Astrocyte (in vitro differentiated cells and primary cell): ENCODE data around the gene NUP214. TPM values are rescaled to one million over a fixed set of nuclear protein-coding genes. Genes with fewer than 3 reads are reported as not detected.
"Not testable (repeated sequence)": the region's sequence is repeated elsewhere in the genome, so short reads cannot be mapped to it uniquely, and the experiment has no call there.

Source experiments
- DNase-seq: peaks from one replicate; pipeline ENCODE4 v3.0.0-alpha.2; 2010; ENCODE audit warnings: low read depth
- FAIRE-seq: peaks from 2 replicates; lab custom pipeline; 2011; peaks lifted over from hg19 to GRCh38; lab: Jason Lieb, UNC
- H2AFZ ChIP-seq: 2 replicates; pipeline ENCODE4 v1.6.0; 2012; ENCODE audit warnings: low read depth, low read length, inconsistent platforms
- H3K27ac ChIP-seq: 2 replicates; pipeline ENCODE4 v1.5.1; 2011; ENCODE audit warnings: low read depth, low read length, inconsistent platforms
- H3K27me3 ChIP-seq: 2 replicates; pipeline ENCODE4 v1.6.0; 2011; ENCODE audit warnings: low read length, inconsistent platforms; ENCODE audit not compliant: insufficient read depth
- H3K36me3 ChIP-seq: 2 replicates; pipeline ENCODE4 v1.5.1; 2011; ENCODE audit warnings: low read length, inconsistent platforms; ENCODE audit not compliant: insufficient read depth
- H3K4me1 ChIP-seq: 2 replicates; pipeline ENCODE4 v1.5.1; 2011; ENCODE audit warnings: low read length, inconsistent platforms; ENCODE audit not compliant: insufficient read depth
- H3K4me2 ChIP-seq: 2 replicates; pipeline ENCODE4 v1.6.0; 2012; ENCODE audit warnings: low read length, inconsistent platforms
- H3K4me3 ChIP-seq: 2 replicates; pipeline ENCODE4 v1.5.1; 2011; ENCODE audit warnings: low read depth, mild to moderate bottlenecking, low read length, inconsistent platforms; ENCODE audit not compliant: insufficient read depth
- H3K79me2 ChIP-seq: 2 replicates; pipeline ENCODE4 v1.6.0; 2012; ENCODE audit warnings: mild to moderate bottlenecking, low read length, inconsistent platforms; ENCODE audit not compliant: insufficient read depth
- H3K9ac ChIP-seq: 2 replicates; pipeline ENCODE4 v1.6.0; 2012; ENCODE audit warnings: mild to moderate bottlenecking, low read length, inconsistent platforms
- H3K9me3 ChIP-seq: 2 replicates; pipeline ENCODE4 v1.5.1; 2012; ENCODE audit warnings: low read depth, mild to moderate bottlenecking, low read length, inconsistent platforms; ENCODE audit not compliant: insufficient read depth
- H4K20me1 ChIP-seq: 2 replicates; pipeline ENCODE4 v1.6.0; 2012; ENCODE audit warnings: low read length, inconsistent platforms; ENCODE audit not compliant: insufficient read depth
- H3K27ac Mint-ChIP-seq: one replicate; pipeline ENCODE4 v1.8.0; 2021; ENCODE audit warnings: mild to moderate bottlenecking, mixed read lengths; ENCODE audit not compliant: unreplicated experiment
- H3K27me3 Mint-ChIP-seq: one replicate; pipeline ENCODE4 v1.8.0; 2021; ENCODE audit warnings: low read depth, mixed read lengths; ENCODE audit not compliant: unreplicated experiment
- H3K36me3 Mint-ChIP-seq: one replicate; pipeline ENCODE4 v1.8.0; 2021; ENCODE audit warnings: low read depth, mixed read lengths; ENCODE audit not compliant: unreplicated experiment
- H3K4me1 Mint-ChIP-seq: one replicate; pipeline ENCODE4 v1.8.0; 2021; ENCODE audit warnings: low read depth, mixed read lengths; ENCODE audit not compliant: unreplicated experiment
- H3K4me3 Mint-ChIP-seq: one replicate; pipeline ENCODE4 v1.8.0; 2021; ENCODE audit warnings: mild to moderate bottlenecking, moderate library complexity, mixed read lengths; ENCODE audit not compliant: unreplicated experiment
- H3K9me3 Mint-ChIP-seq: one replicate; pipeline ENCODE4 v1.8.0; 2021; ENCODE audit warnings: mild to moderate bottlenecking, mixed read lengths; ENCODE audit not compliant: unreplicated experiment
- EZH2 ChIP-seq: IDR thresholded peaks from 2 replicates; pipeline ENCODE4 v1.6.1; 2012; ENCODE audit warnings: mild to moderate bottlenecking, low read length, inconsistent platforms; ENCODE audit not compliant: insufficient read depth
- total RNA-seq: library from RNA; stranded (reverse); gene quantifications from 2 replicates; pipeline ENCODE4 v1.2.1, GENCODE V29; 2021
- TF ChIP-seq, protein P1 (sequence below): IDR thresholded peaks from 2 replicates; pipeline ENCODE4 v1.5.1; 2011; ENCODE audit warnings: low read depth, mild to moderate bottlenecking, inconsistent platforms, low read length, moderate library complexity; ENCODE audit not compliant: insufficient read depth

The NUP214 gene
- total RNA-seq, 1 donor from 2014 or later: 30.5 TPM

DNA sequence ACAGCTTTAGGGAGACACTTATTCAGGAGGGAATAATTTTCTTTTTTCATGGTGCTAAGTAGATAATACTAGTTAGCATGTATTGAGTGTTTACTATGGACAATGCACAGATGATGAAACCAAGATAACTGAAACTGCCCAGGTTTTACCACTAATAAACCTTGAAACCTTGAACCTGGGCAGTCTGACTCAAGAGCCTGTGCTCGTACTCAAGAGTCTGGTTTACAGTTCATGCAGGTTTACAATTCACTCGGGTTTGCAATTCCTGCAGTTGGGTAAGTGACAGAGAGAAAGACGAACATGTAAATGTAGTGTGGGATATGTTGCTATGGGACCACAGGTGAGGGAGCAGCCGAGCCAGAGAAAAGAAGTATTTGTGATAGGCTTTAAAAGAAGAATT, 28.2 kb downstream of the NUP214 start:
- no peak overlapping the region for H3K27ac ChIP-seq
- H3K9me3 ChIP-seq: no peaks in the 10 kb centered on the region
- DNase-seq (no peak), FAIRE-seq (no peak)
- no peaks in the 10 kb centered on the region for H3K27me3 ChIP-seq
- peaks cover 18% of the 10 kb centered on the region for H4K20me1 ChIP-seq
- no peak overlapping the region for H3K4me2 ChIP-seq
- H2AFZ ChIP-seq: no peak overlapping the region
- peaks cover 7% of the 10 kb centered on the region for H3K79me2 ChIP-seq
- H3K4me1 Mint-ChIP-seq: no peaks in the 10 kb centered on the region
- H3K27me3 Mint-ChIP-seq: no peaks in the 10 kb centered on the region
- no peaks in the 10 kb centered on the region for H3K4me1 ChIP-seq
- H3K4me3 Mint-ChIP-seq: no peak overlapping the region
- H3K4me3 ChIP-seq: no peak overlapping the region
- no peak overlapping the region for H3K27ac Mint-ChIP-seq
- no peak overlapping the region for H3K9ac ChIP-seq
- H3K9me3 Mint-ChIP-seq: no peaks in the 10 kb centered on the region
- H3K36me3 ChIP-seq: peaks cover 48% of the 10 kb centered on the region
- H3K36me3 Mint-ChIP-seq: peaks cover 19% of the 10 kb centered on the region
- TF ChIP-seq, protein P1, sequence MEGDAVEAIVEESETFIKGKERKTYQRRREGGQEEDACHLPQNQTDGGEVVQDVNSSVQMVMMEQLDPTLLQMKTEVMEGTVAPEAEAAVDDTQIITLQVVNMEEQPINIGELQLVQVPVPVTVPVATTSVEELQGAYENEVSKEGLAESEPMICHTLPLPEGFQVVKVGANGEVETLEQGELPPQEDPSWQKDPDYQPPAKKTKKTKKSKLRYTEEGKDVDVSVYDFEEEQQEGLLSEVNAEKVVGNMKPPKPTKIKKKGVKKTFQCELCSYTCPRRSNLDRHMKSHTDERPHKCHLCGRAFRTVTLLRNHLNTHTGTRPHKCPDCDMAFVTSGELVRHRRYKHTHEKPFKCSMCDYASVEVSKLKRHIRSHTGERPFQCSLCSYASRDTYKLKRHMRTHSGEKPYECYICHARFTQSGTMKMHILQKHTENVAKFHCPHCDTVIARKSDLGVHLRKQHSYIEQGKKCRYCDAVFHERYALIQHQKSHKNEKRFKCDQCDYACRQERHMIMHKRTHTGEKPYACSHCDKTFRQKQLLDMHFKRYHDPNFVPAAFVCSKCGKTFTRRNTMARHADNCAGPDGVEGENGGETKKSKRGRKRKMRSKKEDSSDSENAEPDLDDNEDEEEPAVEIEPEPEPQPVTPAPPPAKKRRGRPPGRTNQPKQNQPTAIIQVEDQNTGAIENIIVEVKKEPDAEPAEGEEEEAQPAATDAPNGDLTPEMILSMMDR: no peak
- TF ChIP-seq EZH2: no peak

GRCh38 chr9:131158673-131159072, 33.3 kb downstream of the NUP214 start:
- not testable (repeated sequence) for H3K9me3 Mint-ChIP-seq, H3K27ac Mint-ChIP-seq, DNase-seq, H3K27ac ChIP-seq, H3K79me2 ChIP-seq, H3K9me3 ChIP-seq, H3K27me3 ChIP-seq, H3K27me3 Mint-ChIP-seq, H2AFZ ChIP-seq, H3K4me3 ChIP-seq, H3K9ac ChIP-seq, FAIRE-seq, H3K4me1 ChIP-seq, H3K4me2 ChIP-seq, H3K4me3 Mint-ChIP-seq
- Mint-ChIP-seq H3K36me3 (peaks cover 16% of the 10 kb centered on the region), H3K4me1 (peaks cover 10% of the 10 kb centered on the region)
- Histone ChIP-seq H3K36me3 (peaks cover 39% of the 10 kb centered on the region), H4K20me1 (peaks cover 16% of the 10 kb centered on the region)

GRCh38 chr9:131160416-131161112, 35.2 kb downstream of the NUP214 start:
- peaks cover 5% of the 10 kb centered on the region for H3K36me3 Mint-ChIP-seq
- Histone ChIP-seq H2AFZ (no peak overlapping the region), H3K36me3 (peaks cover 44% of the 10 kb centered on the region), H3K4me1 (no peaks in the 10 kb centered on the region), H3K4me3 (no peak overlapping the region), H3K4me2 (no peak overlapping the region), H3K79me2 (peaks cover 7% of the 10 kb centered on the region), H3K27ac (no peak overlapping the region), H3K9ac (no peak overlapping the region), H4K20me1 (peaks cover 13% of the 10 kb centered on the region), H3K27me3 (no peaks in the 10 kb centered on the region), H3K9me3 (no peaks in the 10 kb centered on the region)
- no peak for DNase-seq
- H3K9me3 Mint-ChIP-seq: no peaks in the 10 kb centered on the region
- H3K4me3 Mint-ChIP-seq: no peak overlapping the region
- H3K4me1 Mint-ChIP-seq: peaks cover 10% of the 10 kb centered on the region
- no peak for FAIRE-seq
- no peak overlapping the region for H3K27ac Mint-ChIP-seq
- TF ChIP-seq EZH2: no peak
- TF ChIP-seq, protein P1: no peak
- H3K27me3 Mint-ChIP-seq: no peaks in the 10 kb centered on the region
